T-helper 1 cell treated with Interleukin-12 subunit alpha and Interleukin-12 subunit beta and Interleukin-4 antibody, amounts not matched to agents 30 μg/mL and 1 μg/mL, for 36 hours (primary cell): ENCODE results near the gene GSTP1.
"Not testable (repeated sequence)": the region's sequence is repeated elsewhere in the genome, so short reads cannot be mapped to it uniquely, and the experiment has no call there.

ENCODE experiments used
- H3K27ac Mint-ChIP-seq: one replicate; pipeline ENCODE4 v1.8.0; 2021; ENCODE audit warnings: mild to moderate bottlenecking, mixed read lengths
- H3K27me3 Mint-ChIP-seq: one replicate; pipeline ENCODE4 v1.8.0; 2021; ENCODE audit warnings: low read depth, mixed read lengths
- H3K36me3 Mint-ChIP-seq: one replicate; pipeline ENCODE4 v1.8.0; 2021; ENCODE audit warnings: low read depth, mixed read lengths
- H3K4me1 Mint-ChIP-seq: one replicate; pipeline ENCODE4 v1.8.0; 2021; ENCODE audit warnings: low read depth, mixed read lengths
- H3K4me3 Mint-ChIP-seq: one replicate; pipeline ENCODE4 v1.8.0; 2021; ENCODE audit warnings: mild to moderate bottlenecking, moderate library complexity, mixed read lengths
- H3K9me3 Mint-ChIP-seq: one replicate; pipeline ENCODE4 v1.8.0; 2021; ENCODE audit warnings: mixed read lengths

GSTP1 gene

DNA sequence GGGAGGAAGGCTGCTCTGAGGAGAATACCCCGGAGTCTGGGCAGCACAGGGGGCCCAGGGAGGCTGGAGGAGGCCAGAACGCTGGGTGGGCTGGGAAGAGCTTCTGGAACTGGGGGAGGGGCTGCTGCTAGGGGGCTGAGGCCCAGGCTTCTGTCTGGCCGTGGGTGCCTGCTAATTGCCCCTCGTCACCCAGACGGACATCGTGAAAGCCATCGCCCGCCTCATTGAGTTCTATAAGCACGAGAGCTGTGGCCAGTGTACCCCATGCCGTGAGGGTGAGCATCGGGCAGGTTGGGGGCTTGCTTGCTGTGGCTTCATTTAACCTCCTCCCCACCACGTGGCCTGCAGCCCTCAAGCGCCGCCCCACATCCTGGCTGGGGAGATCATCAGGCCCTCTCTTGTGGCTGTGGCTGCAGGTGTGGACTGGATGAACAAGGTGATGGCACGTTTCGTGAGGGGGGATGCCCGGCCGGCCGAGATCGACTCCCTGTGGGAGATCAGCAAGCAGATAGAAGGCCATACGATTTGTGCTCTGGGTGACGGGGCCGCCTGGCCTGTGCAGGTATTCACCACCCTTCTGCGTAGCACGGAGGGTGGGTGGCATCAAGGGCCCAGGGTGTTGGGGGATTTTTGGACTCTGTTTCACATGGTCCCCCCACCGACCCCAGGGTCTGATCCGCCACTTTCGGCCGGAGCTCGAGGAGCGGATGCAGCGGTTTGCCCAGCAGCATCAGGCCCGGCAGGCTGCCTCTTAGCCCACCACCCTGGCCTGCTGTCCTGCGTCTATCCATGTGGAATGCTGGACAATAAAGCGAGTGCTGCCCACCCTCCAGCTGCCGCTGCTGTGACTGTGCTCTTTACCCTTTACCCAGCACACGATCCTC, 28.3 kb downstream of the GSTP1 start:
- H3K4me1 Mint-ChIP-seq, result peaks cover 28% of the 10 kb centered on the region
- peak overlapping the region; percentile 55 for H3K27ac Mint-ChIP-seq
- H3K27me3 Mint-ChIP-seq, result peaks cover 1% of the 10 kb centered on the region
- no peaks in the 10 kb centered on the region for H3K9me3 Mint-ChIP-seq
- peaks cover 28% of the 10 kb centered on the region for H3K36me3 Mint-ChIP-seq
- H3K4me3 Mint-ChIP-seq, result no peak overlapping the region

- Mint-ChIP-seq H3K27me3 (peaks cover 9% of the 10 kb centered on the region), H3K27ac (peak overlapping the region; percentile 98), H3K4me3 (no peak overlapping the region), H3K9me3 (no peaks in the 10 kb centered on the region), H3K36me3 (peaks cover 28% of the 10 kb centered on the region), H3K4me1 (peaks cover 31% of the 10 kb centered on the region)
Observed at GRCh38 chr11:67612751-67613150, 29.1 kb downstream of the GSTP1 start.

DNA sequence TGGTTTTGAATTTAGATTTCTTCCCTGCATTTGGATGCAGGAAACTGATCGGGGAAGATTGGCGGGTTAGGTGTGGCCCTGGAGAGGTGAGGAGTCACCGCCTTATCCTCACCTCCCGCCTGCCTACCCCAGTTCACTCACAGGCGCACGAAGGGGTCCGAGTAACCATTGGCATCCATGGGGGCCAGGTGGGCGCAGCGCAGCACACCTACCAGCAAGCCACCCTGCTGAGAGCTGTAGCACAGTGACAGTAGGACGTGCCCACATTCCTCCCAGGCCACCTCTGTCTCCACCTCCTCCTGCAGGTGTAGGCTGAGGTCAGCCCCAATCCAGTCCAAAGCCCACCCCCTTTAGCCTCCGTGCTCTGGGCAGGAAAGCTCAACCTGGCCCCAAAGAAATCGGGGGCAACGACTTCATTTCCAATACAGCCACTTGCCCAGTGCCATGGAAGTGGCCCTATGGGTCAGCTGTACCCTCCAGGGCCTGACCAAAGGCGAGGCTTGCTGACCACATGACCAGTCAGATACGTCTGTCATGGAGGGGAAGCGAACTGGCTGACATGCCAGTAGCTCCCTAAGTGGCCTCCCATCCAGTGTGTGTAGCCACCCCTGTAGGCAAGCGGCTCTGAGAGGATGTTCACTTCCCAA, 29.8 kb downstream of the GSTP1 start:
- H3K36me3 Mint-ChIP-seq, result peaks cover 26% of the 10 kb centered on the region
- H3K4me3 Mint-ChIP-seq, result peak overlapping the region; percentile 76
- H3K4me1 Mint-ChIP-seq, result peaks cover 32% of the 10 kb centered on the region
- peak overlapping the region; percentile 98 for H3K27ac Mint-ChIP-seq
- H3K9me3 Mint-ChIP-seq, result no peaks in the 10 kb centered on the region
- peaks cover 16% of the 10 kb centered on the region for H3K27me3 Mint-ChIP-seq

DNA sequence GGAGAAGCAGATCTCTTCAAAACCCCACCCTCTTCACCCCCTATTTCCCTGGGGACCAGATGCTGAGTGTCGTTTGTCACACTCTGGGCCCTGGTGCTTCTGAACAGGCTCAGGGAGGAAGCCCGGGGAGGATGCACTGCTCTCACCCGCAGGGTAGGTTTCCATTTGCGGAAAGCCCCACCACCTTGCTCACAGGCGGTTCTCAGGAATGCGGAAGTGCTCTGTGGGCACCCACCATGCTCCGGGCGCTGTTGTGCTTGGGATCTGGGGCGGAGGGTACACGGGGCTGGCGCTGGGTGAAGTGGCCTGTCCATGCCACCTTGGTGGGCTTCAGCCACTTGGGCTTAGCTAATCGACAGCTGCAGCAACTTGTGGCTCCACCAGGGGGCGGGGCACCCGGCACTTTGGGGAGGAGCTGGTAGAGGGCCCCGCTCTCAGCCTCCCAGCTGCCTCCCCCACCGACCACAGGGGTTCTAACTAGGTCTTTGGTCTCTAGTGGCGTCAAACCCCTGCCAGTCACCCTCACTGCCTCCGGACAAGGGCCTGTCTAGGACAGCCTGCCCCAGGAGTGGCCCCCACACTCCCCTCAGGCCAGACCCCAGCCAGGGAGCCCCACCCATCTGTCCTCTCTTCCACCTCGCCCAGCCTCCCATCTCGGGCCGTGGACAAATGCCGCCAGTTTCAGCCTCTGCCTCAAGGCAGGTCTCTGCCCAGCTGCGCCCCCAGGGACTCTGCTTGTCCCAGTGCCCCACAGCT, 30.5 kb downstream of the GSTP1 start:
- peaks cover 16% of the 10 kb centered on the region for H3K27me3 Mint-ChIP-seq

GRCh38 chr11:67614730-67615714, 31.4 kb downstream of the GSTP1 start:
- Mint-ChIP-seq H3K36me3 (peaks cover 18% of the 10 kb centered on the region), H3K4me3 (peak overlapping the region; percentile 76), H3K9me3 (no peaks in the 10 kb centered on the region), H3K27ac (peak overlapping the region; percentile 98), H3K4me1 (peaks cover 26% of the 10 kb centered on the region), H3K27me3 (peaks cover 16% of the 10 kb centered on the region)

More for the DNA sequence above, 30.5 kb downstream of the GSTP1 start:
- Mint-ChIP-seq H3K4me1 (peaks cover 26% of the 10 kb centered on the region), H3K27ac (peak overlapping the region; percentile 98), H3K9me3 (no peaks in the 10 kb centered on the region), H3K4me3 (peak overlapping the region; percentile 76), H3K36me3 (peaks cover 20% of the 10 kb centered on the region)

GRCh38 chr11:67615728-67616430, 32.3 kb downstream of the GSTP1 start:
- Mint-ChIP-seq H3K4me1 (peaks cover 25% of the 10 kb centered on the region), H3K36me3 (peaks cover 15% of the 10 kb centered on the region), H3K4me3 (no peak overlapping the region), H3K27me3 (peaks cover 16% of the 10 kb centered on the region), H3K9me3 (no peaks in the 10 kb centered on the region), H3K27ac (no peak overlapping the region)

DNA sequence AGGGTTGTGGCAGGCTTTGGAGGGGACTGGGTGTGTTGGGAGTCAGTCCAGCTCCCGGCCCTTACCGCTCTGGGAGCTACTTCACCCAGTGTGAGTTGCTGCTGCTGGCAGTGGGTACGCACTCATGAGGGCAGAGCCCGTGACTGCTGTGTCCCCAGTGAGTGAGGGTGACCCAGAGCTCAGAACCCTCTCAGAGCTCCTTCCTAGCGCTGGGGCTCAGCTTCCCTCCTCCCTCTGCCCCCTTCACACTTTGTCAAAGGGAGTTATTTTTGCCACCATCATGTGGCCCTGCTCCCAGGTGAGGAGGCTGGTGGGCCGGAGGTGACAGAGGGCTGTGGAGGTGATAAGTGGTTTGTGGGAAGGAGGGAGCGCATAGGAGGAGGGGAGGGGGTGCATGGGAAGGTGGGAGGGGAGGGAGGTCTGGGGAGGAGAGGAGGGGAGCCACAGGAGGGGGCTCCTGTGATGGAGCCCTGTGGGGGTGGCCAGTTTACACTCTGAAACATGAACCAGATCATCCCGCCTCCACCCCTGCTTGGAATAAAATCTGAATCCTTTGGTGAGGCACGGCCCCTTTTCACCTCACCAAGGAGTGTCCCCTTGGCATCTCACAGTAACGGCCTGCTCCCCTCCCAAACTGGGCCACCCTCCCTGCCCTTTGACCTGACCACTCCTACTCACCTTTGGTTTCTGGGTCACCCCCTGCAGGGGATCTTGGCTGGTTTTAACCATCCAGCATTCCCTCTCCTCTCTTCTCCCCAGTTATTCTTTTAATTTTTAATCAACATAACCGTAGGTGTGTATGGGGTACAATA, 33.0 kb downstream of the GSTP1 start:
- Mint-ChIP-seq H3K27ac (peak overlapping the region; percentile 64), H3K4me3 (no peak overlapping the region), H3K36me3 (peaks cover 11% of the 10 kb centered on the region), H3K27me3 (peaks cover 16% of the 10 kb centered on the region), H3K4me1 (peaks cover 25% of the 10 kb centered on the region), H3K9me3 (no peaks in the 10 kb centered on the region)

- Mint-ChIP-seq H3K9me3 (no peaks in the 10 kb centered on the region), H3K27ac (peak overlapping the region; percentile 64), H3K27me3 (peaks cover 16% of the 10 kb centered on the region), H3K4me1 (peaks cover 25% of the 10 kb centered on the region), H3K36me3 (peaks cover 10% of the 10 kb centered on the region), H3K4me3 (no peak overlapping the region)
Observed at GRCh38 chr11:67617243-67617953, 33.8 kb downstream of the GSTP1 start.

GRCh38 chr11:67618901-67619659, 35.5 kb downstream of the GSTP1 start:
- H3K27ac Mint-ChIP-seq, H3K9me3 Mint-ChIP-seq, H3K4me3 Mint-ChIP-seq, H3K36me3 Mint-ChIP-seq: not testable (repeated sequence)
- Mint-ChIP-seq H3K4me1 (peaks cover 15% of the 10 kb centered on the region), H3K27me3 (peaks cover 16% of the 10 kb centered on the region)

DNA sequence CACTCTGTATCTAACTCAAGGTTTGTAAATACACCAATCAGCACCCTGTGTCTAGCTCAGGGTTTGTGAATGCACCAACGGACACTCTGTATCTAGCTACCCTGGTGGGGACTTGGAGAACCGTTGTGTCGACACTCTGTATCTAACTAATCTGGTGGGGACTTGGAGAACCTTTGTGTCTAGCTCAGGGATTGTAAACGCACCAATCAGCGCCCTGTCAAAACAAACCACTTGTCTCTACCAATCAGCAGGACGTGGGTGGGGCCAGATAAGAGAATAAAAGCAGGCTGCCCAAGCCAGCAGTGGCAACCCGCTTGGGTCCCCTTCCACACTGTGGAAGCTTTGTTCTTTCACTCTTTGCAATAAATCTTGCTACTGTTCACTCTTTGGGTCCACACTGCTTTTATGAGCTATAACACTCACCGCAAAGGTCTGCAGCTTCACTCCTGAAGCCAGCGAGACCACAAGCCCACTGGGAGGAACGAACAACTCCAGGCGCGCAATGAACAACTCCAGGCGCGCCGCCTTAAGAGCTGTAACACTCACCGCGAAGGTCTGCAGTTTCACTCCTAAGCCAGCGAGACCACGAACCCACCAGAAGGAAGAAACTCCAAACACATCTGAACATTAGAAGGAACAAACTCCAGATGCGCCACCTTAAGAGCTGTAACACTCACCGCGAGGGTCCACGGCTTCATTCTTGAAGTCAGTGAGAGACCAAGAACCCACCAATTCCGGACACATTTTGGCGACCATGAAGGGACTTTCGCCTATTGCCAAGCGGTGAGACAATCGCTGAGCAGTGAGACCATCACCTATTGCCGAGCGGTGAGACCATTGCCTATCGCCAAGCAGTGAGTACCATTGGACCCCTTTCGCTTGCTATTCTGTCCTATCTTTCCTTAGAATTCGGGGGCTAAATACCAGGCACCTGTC, 36.3 kb downstream of the GSTP1 start:
- H3K4me3 Mint-ChIP-seq, H3K36me3 Mint-ChIP-seq, H3K27ac Mint-ChIP-seq, H3K9me3 Mint-ChIP-seq, H3K4me1 Mint-ChIP-seq: not testable (repeated sequence)
- H3K27me3 Mint-ChIP-seq, result peaks cover 16% of the 10 kb centered on the region

DNA sequence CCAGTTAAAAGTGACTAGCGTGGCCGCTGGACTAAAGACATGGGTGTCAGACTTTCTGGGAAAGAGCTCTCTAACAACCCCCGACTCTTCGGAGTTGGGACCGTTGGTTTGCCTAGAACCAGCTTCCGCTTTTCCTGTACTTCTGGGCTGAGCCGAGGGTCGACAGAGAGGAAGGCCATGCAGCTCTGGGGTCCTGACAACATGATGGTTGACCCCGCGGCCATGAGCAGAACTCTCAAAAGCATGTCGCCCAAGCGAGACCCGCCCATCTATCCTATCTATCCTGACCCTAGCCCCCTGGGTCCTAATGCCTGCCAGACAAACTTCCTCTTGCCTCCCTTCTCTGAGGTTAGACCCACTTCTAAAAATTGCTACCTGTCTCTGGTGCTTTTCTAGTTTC, 37.0 kb downstream of the GSTP1 start:
- H3K27ac Mint-ChIP-seq, H3K9me3 Mint-ChIP-seq, H3K4me3 Mint-ChIP-seq, H3K36me3 Mint-ChIP-seq: not testable (repeated sequence)
- Mint-ChIP-seq H3K27me3 (peaks cover 16% of the 10 kb centered on the region), H3K4me1 (peaks cover 11% of the 10 kb centered on the region)
